ENCODE data around the gene KIRREL1. TPM values are rescaled to one million over a fixed set of nuclear protein-coding genes. Genes with fewer than 3 reads are reported as not detected.

Gene KIRREL1
- polyA plus RNA-seq, 1 donor (not counting 4 experiments of a cell fraction or from before 2014, with no cell fraction given): 19.7 TPM

DNA sequence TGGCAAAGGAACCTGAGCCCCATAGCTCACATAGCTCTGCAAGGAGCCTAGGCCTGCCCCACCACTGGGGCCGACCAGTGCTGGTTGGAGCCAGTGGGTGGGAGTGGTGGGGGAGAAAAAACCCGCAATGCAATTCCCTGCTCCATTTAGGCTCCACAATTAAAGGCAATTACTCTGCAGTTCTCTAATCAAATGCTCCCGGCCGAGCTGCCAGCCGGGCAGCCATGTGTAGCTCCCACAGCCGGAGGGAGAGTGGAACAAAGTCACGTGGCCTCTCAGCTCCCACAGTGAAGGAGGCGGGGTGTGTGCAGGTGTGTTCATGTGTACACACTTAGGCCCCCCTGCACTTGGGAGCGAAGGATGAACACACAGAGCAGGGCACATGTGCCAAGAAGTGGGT is 81.6 kb downstream of the KIRREL1 start:
- H3K27ac ChIP-seq (ENCODE audit: control insufficient read depth, insufficient read depth, low read length): no peak overlapping the region
- H3K36me3 ChIP-seq (ENCODE audit: control insufficient read depth in 2 of 2, extremely low read depth in 1 of 2, insufficient read depth in 2 of 2, low read length in 2 of 2): peaks cover 31 to 52% of the 10 kb centered on the region in 2 experiments
- FAIRE-seq (no peak), DNase-seq (ENCODE audit: low read depth, low spot score) (no peak)
- peaks cover 34% of the 10 kb centered on the region for H3K79me2 ChIP-seq (ENCODE audit: control insufficient read depth, insufficient read depth, low read length)
- H2AFZ ChIP-seq (ENCODE audit: control insufficient read depth, low read length): no peak overlapping the region
- peaks cover 1% of the 10 kb centered on the region for H4K20me1 ChIP-seq (ENCODE audit: control insufficient read depth, extremely low read depth, insufficient read depth, low read length)
- no peak overlapping the region for H3K4me2 ChIP-seq (ENCODE audit: control insufficient read depth, extremely low read depth, insufficient read depth, low read depth, low read length)
- no peaks in the 10 kb centered on the region for H3K9me1 ChIP-seq (ENCODE audit: control insufficient read depth, extremely low read depth, insufficient read depth, low read length)
- dilution Hi-C loops (cut with MboI; ENCODE audit: extremely low pct_ligation_motif_present, low sequenced_read_pairs): no loop called here
- H3K9ac ChIP-seq (ENCODE audit: control insufficient read depth, extremely low read depth, insufficient read depth, low read length): no peak overlapping the region
- H3K4me3 ChIP-seq (ENCODE audit: control insufficient read depth in 2 of 3, extremely low read depth in 1 of 3, insufficient read depth in 2 of 3, low read depth in 1 of 3, low read length in 3 of 3): no peak overlapping the region
- H3K9me3 ChIP-seq (ENCODE audit: control insufficient read depth, low read depth, low read length): no peaks in the 10 kb centered on the region
- H3K4me1 ChIP-seq (ENCODE audit: control insufficient read depth, extremely low read depth, insufficient read depth, low read length): no peaks in the 10 kb centered on the region
- TF ChIP-seq, protein P1, sequence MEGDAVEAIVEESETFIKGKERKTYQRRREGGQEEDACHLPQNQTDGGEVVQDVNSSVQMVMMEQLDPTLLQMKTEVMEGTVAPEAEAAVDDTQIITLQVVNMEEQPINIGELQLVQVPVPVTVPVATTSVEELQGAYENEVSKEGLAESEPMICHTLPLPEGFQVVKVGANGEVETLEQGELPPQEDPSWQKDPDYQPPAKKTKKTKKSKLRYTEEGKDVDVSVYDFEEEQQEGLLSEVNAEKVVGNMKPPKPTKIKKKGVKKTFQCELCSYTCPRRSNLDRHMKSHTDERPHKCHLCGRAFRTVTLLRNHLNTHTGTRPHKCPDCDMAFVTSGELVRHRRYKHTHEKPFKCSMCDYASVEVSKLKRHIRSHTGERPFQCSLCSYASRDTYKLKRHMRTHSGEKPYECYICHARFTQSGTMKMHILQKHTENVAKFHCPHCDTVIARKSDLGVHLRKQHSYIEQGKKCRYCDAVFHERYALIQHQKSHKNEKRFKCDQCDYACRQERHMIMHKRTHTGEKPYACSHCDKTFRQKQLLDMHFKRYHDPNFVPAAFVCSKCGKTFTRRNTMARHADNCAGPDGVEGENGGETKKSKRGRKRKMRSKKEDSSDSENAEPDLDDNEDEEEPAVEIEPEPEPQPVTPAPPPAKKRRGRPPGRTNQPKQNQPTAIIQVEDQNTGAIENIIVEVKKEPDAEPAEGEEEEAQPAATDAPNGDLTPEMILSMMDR (optimal IDR thresholded peaks at IDR 0.05 in 1 of 3, IDR thresholded peaks at IDR 0.05 in 1 of 3, conservative IDR thresholded peaks at IDR 0.05 in 1 of 3; ENCODE audit: extremely low read depth in 1 of 3, insufficient read depth in 2 of 3, low read length in 3 of 3): no peak
- no peak for TF ChIP-seq EZH2 (IDR thresholded peaks at IDR 0.05; ENCODE audit: low read length)
- no peaks in the 10 kb centered on the region for H3K27me3 ChIP-seq (ENCODE audit: control insufficient read depth, extremely low read depth, insufficient read depth, low read length)

DNA sequence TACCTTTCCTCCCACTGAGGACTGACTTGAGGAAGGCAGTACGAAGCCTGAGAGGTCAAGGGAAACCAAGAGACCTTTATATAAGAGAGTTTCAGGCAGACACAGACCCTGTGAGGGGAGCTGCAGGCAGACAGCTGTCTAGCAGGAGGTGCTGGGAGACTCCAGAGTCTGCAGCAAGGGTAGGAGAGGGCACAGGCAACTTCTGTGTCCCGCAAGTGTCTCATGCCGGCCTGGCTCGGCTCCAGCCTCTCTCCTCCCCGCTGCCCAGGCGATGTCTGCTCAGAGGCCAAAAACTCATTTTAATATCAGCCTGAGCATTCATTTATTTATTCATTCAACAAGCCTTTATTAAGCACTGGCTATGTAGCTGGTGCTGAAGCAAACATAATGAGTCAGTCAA is 83.0 kb downstream of the KIRREL1 start:
- Histone ChIP-seq H3K36me3 (ENCODE audit: control insufficient read depth in 2 of 2, extremely low read depth in 1 of 2, insufficient read depth in 2 of 2, low read length in 2 of 2) (peaks cover 37 to 49% of the 10 kb centered on the region in 2 experiments), H3K27me3 (ENCODE audit: control insufficient read depth, extremely low read depth, insufficient read depth, low read length) (no peaks in the 10 kb centered on the region), H3K27ac (ENCODE audit: control insufficient read depth, insufficient read depth, low read length) (no peak overlapping the region), H4K20me1 (ENCODE audit: control insufficient read depth, extremely low read depth, insufficient read depth, low read length) (no peaks in the 10 kb centered on the region), H3K4me3 (ENCODE audit: control insufficient read depth in 2 of 3, extremely low read depth in 1 of 3, insufficient read depth in 2 of 3, low read depth in 1 of 3, low read length in 3 of 3) (no peak overlapping the region), H3K4me2 (ENCODE audit: control insufficient read depth, extremely low read depth, insufficient read depth, low read depth, low read length) (no peak overlapping the region), H3K9me3 (ENCODE audit: control insufficient read depth, low read depth, low read length) (no peaks in the 10 kb centered on the region), H2AFZ (ENCODE audit: control insufficient read depth, low read length) (no peak overlapping the region), H3K9me1 (ENCODE audit: control insufficient read depth, extremely low read depth, insufficient read depth, low read length) (no peaks in the 10 kb centered on the region), H3K4me1 (ENCODE audit: control insufficient read depth, extremely low read depth, insufficient read depth, low read length) (no peaks in the 10 kb centered on the region), H3K79me2 (ENCODE audit: control insufficient read depth, insufficient read depth, low read length) (peaks cover 22% of the 10 kb centered on the region), H3K9ac (ENCODE audit: control insufficient read depth, extremely low read depth, insufficient read depth, low read length) (no peak overlapping the region)
- dilution Hi-C loops (cut with MboI; ENCODE audit: extremely low pct_ligation_motif_present, low sequenced_read_pairs): no loop called here
- FAIRE-seq: no peak
- TF ChIP-seq EZH2 (IDR thresholded peaks at IDR 0.05; ENCODE audit: low read length): no peak
- TF ChIP-seq, protein P1 (optimal IDR thresholded peaks at IDR 0.05 in 1 of 3, IDR thresholded peaks at IDR 0.05 in 1 of 3, conservative IDR thresholded peaks at IDR 0.05 in 1 of 3; ENCODE audit: extremely low read depth in 1 of 3, insufficient read depth in 2 of 3, low read length in 3 of 3): no peak
- DNase-seq (ENCODE audit: low read depth, low spot score): no peak

Measured in keratinocyte (primary cell).